Measurements from ENCODE around the gene PDLIM3. TPM values are rescaled to one million over a fixed set of nuclear protein-coding genes. Genes with fewer than 3 reads are reported as not detected.

The PDLIM3 gene
- total and polyA plus RNA-seq, 7 donors: 7.9 to 907 (median 568) TPM

DNA sequence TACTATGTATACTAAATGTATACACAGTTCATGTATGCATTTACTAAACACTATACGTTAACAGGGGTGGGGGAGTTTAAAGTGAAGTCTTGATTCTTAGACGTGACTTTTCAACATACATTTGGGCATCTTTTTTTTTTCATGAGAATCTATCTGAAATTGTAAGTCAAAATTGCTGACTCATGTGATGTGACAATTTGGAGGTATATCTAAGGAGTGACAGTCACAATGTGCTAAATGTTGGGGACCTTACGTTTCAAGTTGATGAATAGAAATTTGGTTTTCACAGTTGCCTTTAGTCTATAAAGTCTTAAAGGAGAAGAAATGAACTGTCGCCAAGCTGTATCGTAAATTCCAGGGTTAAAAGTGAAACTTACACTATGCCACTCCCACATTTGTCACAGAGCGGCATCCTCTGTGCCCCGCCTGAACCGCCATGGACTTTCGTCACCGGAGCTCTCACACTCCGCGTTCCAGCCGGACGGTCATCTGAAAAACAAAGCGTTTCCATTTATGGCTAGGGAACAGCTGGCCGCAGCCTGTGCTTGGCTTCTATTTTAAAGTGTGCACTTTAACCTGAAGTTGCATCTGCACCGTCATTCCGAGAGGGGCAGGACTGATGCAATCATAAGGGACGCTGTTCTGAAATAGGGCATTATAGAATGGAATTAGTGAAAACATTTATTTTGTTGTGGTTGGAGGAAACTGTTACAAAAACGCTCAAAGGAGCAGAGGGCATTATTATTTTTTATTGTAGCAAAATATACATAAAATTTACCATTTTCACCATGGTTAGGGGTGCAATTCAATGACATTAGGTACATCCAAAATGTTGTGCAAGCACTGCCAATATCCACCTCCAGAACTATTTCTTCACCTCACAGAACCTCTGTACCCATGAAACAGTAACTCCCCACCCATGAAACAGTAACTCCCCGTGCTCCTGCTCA, 30.9 kb downstream of the PDLIM3 start:
- intact Hi-C loops (cut with DNase I): no loop called here
- peak overlapping the region; percentile 70 to 84 (median 74) for H3K27ac ChIP-seq

GRCh38 chr4:185502386-185502785, 32.9 kb downstream of the PDLIM3 start:
- 83 to 85% methylated on average over 11 of the region's 11 CpGs for WGBS, 2 donors
- H3K27ac ChIP-seq: peak overlapping the region in 3 of 4 donors; percentile 8 to 84 (median 71)

More for the DNA sequence above, 30.9 kb downstream of the PDLIM3 start:
- peaks cover 0 to 6% (median 2%) of the 10 kb centered on the region in 4 donors for H3K9me3 ChIP-seq
- H3K27me3 ChIP-seq: no peaks in the 10 kb centered on the region
- peaks cover 12 to 39% (median 15%) of the 10 kb centered on the region in 4 donors for H3K36me3 ChIP-seq
- peak overlapping the region in 3 of 4 donors; percentile 26 to 31 (median 29) for H3K4me3 ChIP-seq
- TF ChIP-seq POLR2AphosphoS5 (IDR thresholded peaks at IDR 0.05) (peak; percentile 66 to 78 (median 73)), EP300 (IDR thresholded peaks at IDR 0.05) (peak; percentile 9 to 67 (median 52))
- TF ChIP-seq, protein P1, sequence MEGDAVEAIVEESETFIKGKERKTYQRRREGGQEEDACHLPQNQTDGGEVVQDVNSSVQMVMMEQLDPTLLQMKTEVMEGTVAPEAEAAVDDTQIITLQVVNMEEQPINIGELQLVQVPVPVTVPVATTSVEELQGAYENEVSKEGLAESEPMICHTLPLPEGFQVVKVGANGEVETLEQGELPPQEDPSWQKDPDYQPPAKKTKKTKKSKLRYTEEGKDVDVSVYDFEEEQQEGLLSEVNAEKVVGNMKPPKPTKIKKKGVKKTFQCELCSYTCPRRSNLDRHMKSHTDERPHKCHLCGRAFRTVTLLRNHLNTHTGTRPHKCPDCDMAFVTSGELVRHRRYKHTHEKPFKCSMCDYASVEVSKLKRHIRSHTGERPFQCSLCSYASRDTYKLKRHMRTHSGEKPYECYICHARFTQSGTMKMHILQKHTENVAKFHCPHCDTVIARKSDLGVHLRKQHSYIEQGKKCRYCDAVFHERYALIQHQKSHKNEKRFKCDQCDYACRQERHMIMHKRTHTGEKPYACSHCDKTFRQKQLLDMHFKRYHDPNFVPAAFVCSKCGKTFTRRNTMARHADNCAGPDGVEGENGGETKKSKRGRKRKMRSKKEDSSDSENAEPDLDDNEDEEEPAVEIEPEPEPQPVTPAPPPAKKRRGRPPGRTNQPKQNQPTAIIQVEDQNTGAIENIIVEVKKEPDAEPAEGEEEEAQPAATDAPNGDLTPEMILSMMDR (IDR thresholded peaks at IDR 0.05): no peak
- DNase-seq: peak; percentile 93
- WGBS, 2 donors: 14 to 52% methylated on average over 21 of the region's 21 CpGs
- H3K4me1 ChIP-seq: peaks cover 0 to 14% (median 7%) of the 10 kb centered on the region in 4 donors

DNA sequence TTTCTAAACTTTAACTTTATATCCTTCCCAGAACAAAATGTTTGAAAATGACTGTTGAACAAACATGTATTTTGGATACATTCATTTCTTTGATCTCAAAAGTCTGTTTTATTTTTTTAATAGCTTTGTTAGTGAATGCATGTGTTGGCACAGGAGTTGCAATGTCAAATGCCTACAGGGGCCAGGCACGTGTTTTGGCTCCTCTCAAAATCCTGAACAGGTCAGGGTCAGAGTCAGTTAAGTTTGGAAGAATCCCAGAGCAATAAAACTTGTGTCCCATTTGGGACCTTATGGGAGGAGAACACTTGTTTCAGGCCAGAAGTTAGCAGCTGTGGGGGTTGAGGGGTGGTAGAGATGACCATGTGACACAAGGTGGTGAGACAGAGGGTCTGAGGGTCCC, 34.7 kb downstream of the PDLIM3 start:
- H3K4me1 ChIP-seq: peaks cover 0 to 14% (median 7%) of the 10 kb centered on the region in 4 donors
- 35 to 61% methylated on average over 1 of the region's 1 CpG for WGBS, 2 donors
- peak overlapping the region in 2 of 4 donors; percentile 8 to 17 for H3K27ac ChIP-seq
- intact Hi-C loops (cut with DNase I): no loop called here
- no peak for DNase-seq
- H3K27me3 ChIP-seq: no peaks in the 10 kb centered on the region
- H3K36me3 ChIP-seq: peaks cover 6 to 26% (median 12%) of the 10 kb centered on the region in 4 donors
- TF ChIP-seq POLR2AphosphoS5 (IDR thresholded peaks at IDR 0.05): no peak
- H3K9me3 ChIP-seq: peaks cover 0 to 6% (median 2%) of the 10 kb centered on the region in 4 donors
- no peak overlapping the region for H3K4me3 ChIP-seq

More at GRCh38 chr4:185502386-185502785, 32.9 kb downstream of the PDLIM3 start:
- intact Hi-C loops (cut with DNase I): no loop called here
- Histone ChIP-seq H3K4me3 (no peak overlapping the region), H3K4me1 (peaks cover 0 to 14% (median 7%) of the 10 kb centered on the region in 4 donors), H3K36me3 (peaks cover 8 to 35% (median 15%) of the 10 kb centered on the region in 4 donors), H3K9me3 (peaks cover 0 to 6% (median 2%) of the 10 kb centered on the region in 4 donors), H3K27me3 (no peaks in the 10 kb centered on the region)
- no peak for DNase-seq
- TF ChIP-seq EP300 (IDR thresholded peaks at IDR 0.05) (no peak), POLR2AphosphoS5 (IDR thresholded peaks at IDR 0.05) (no peak), POLR2A (IDR thresholded peaks at IDR 0.05) (no peak)
- TF ChIP-seq, protein P1 (IDR thresholded peaks at IDR 0.05): no peak

DNA sequence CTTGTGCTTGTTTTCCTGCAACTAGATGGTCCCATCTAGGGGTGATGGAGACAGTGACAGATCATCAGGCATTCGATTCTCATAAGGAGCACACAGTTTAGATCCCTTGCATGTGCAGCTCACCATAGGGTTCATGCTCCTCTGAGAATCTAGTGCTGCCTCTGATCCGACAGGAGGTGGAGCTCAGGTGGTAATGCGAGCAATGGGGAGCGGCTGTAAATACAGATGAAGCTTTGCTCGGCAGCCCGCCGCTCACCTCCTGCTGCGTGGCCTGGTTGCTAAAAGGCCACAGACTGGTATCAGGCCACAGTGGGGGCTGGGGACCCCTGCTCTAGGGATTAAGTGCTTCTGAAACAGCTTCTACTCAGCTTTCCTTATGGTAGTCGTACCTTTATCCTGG, 35.3 kb downstream of the PDLIM3 start:
- H3K4me1 ChIP-seq: peaks cover 0 to 12% (median 5%) of the 10 kb centered on the region in 4 donors
- intact Hi-C loops (cut with DNase I): no loop called here
- H3K36me3 ChIP-seq: peaks cover 6 to 26% (median 11%) of the 10 kb centered on the region in 4 donors
- no peak overlapping the region for H3K4me3 ChIP-seq
- TF ChIP-seq POLR2AphosphoS5 (IDR thresholded peaks at IDR 0.05) (no peak), EP300 (IDR thresholded peaks at IDR 0.05) (no peak), POLR2A (IDR thresholded peaks at IDR 0.05) (no peak)
- TF ChIP-seq, protein P1 (IDR thresholded peaks at IDR 0.05): no peak
- H3K27ac ChIP-seq: peak overlapping the region in 1 of 4 donors; percentile 17
- no peaks in the 10 kb centered on the region for H3K27me3 ChIP-seq
- WGBS, 2 donors: 95 to 96% methylated on average over 9 of the region's 9 CpGs
- H3K9me3 ChIP-seq: peaks cover 0 to 6% (median 2%) of the 10 kb centered on the region in 4 donors
- no peak for DNase-seq

DNA sequence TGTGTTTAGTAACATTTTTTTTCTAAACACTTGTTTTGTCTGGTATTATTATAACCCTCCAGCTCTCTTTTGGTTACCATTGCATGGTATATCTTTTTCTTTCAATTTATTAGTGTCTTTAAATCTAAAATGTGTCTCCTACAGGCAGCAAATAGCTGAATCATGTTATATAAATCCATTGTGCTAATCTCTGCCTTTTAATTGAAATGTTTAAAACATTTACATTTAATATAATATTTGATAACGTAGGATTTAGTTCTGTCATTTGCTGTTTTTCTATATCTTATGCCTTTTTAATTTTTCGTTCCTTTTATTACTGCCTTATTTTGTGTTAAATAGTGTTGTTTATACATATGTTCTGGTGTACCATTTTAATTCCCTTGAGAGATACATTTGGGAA, 46.7 kb downstream of the PDLIM3 start:
- Histone ChIP-seq H3K4me3 (no peak overlapping the region), H3K27me3 (no peaks in the 10 kb centered on the region), H3K36me3 (no peaks in the 10 kb centered on the region), H3K4me1 (no peaks in the 10 kb centered on the region), H3K27ac (no peak overlapping the region), H3K9me3 (peaks cover 0 to 4% (median 2%) of the 10 kb centered on the region in 4 donors)
- DNase-seq: no peak
- intact Hi-C loops (cut with DNase I): no loop called here
- WGBS, 2 donors: 71 to 92% methylated on average over 2 of the region's 2 CpGs
- TF ChIP-seq POLR2A (IDR thresholded peaks at IDR 0.05): no peak
- TF ChIP-seq, protein P1 (IDR thresholded peaks at IDR 0.05): no peak
- no peak for TF ChIP-seq POLR2AphosphoS5 (IDR thresholded peaks at IDR 0.05)
